GM21381 (cell line): Measurements from ENCODE around the gene TIE1.

ENCODE experiments used
- ATAC-seq: cut with Tn5 transposase; IDR thresholded peaks from one replicate; pipeline ENCODE4 v1.9.1; 2021; ENCODE audit warnings: mild to moderate bottlenecking, moderate library complexity; ENCODE audit not compliant: unreplicated experiment

The TIE1 gene

GRCh38 chr1:43311521-43311920 lies 10.7 kb downstream of the TIE1 start:
- no peak for ATAC-seq

DNA sequence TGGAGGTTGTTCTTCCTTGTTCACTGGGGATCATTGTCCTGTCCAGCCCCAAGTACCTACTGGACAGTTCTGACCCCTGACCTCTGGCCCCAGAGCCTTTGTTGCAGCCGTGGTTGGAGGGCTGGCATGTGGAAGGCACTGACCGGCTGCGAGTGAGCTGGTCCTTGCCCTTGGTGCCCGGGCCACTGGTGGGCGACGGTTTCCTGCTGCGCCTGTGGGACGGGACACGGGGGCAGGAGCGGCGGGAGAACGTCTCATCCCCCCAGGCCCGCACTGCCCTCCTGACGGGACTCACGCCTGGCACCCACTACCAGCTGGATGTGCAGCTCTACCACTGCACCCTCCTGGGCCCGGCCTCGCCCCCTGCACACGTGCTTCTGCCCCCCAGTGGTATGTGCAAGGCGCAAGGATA lies 11.4 kb downstream of the TIE1 start:
- ATAC-seq = no peak

- no peak for ATAC-seq
Measured at GRCh38 chr1:43312663-43313515, 12.1 kb downstream of the TIE1 start.

DNA sequence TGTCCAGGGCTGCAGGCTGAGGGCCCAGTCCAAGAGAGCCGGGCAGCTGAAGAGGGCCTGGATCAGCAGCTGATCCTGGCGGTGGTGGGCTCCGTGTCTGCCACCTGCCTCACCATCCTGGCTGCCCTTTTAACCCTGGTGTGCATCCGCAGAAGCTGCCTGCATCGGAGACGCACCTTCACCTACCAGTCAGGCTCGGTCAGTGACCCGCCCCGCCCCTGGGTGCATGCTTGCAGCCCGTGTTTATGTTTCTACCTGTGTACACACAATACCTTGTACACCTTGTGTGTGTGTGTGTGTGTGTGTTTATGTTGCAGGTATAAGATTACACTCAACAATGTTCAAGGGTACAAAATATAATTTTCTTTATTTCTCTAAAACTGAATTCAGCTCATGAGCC lies 13.0 kb downstream of the TIE1 start:
- no peak for ATAC-seq

DNA sequence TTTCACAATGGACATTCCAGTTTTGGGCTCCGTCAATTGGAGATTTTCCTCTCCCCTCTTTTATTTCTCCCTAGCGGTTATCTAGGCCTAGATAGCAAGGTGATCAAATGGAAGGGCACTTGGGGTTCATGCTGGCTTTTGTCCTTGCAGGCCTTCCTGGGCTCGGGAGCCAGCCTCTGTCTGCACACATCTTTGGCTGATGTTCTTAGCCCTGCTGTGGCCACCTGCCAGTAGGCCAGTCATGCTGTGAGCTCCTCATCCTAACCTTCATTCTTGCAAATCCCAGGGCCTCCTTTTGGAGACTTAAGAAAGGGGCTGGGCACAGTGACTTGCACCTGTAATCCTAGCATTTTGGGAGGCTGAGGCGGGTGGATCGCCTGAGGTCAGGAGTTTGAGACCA lies 13.5 kb downstream of the TIE1 start:
- no peak for ATAC-seq

DNA sequence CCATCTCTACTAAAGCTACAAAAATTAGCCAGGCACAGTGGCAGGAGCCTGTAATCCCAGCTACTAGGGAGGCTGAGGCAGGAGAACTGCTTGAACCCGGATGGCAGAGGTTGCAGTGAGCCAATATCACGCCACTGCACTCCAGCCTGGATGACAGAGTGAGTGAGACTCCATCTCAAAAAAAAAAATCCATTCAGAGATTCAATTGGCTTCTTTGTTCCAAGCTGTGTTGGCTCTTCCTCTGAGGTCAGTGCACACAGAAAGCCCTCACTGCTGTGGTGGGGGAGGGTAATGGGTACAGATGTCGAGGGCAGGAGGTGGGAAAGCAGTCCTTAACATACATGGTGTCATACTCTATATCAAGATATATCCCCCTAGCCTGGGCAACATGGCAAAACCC lies 14.7 kb downstream of the TIE1 start:
- ATAC-seq = no peak

DNA sequence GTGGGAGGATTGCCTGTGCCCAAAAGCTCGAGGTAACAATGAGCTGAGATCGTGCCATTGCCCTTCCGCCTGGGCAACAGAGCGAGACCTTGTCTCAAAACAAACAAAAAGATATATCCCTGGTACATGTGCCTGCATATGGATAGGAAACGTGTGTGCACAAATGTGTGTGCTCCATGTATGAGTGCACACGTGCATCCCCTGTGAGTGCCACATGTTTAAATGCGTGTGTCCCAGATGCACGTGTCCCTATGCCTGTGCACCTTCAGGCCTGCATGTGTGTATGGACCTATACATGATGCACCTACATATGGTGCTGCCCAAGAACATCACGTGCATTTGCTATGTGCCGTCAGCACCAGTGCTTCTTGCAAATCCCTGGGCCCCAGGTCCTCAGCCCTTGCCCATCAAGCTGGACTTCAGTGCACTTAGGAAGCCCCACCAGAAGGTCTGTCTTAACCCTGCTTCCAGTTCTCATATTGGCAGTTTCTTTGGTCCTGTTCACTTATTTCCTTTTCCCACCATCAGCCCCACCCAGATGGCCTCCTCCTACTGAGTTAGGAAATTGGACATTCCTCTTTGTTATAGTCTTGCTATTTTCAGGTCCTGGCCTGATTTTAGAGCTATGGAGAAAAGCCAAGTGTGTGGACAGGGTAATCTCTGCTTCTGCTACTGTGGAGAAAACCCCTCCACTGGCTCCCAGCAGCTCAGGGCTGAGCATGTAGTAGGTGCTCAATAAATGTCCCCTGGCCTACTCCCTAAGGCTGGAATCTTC lies 15.4 kb downstream of the TIE1 start:
- ATAC-seq = no peak

DNA sequence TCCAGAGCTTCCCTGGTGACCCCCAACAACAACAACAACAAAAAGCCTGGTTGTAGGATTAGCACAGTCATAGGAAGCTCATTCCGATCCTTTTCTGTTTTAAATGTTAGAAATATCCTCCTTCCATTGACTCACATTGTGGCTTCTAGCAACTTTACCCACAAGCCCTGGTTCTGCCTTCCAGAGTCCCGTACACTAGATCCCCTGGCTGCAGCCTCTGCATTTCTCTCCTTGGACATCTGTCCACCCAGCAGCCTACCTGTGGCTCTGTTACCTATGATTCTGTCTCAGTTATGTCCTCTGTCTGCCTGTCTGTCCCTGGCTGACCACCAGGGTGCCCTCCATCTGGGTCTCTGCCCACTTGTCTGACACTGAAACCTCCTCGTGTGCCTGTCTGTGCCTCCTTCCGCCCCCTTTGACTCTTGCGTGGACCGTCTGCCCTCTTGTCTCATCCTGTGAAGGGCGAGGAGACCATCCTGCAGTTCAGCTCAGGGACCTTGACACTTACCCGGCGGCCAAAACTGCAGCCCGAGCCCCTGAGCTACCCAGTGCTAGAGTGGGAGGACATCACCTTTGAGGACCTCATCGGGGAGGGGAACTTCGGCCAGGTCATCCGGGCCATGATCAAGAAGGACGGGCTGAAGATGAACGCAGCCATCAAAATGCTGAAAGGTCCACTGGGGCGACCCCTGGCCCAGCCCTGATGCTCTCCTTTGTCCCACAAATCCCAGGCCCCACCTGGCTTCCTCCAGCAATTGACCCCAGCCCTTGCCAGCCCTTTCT lies 16.1 kb downstream of the TIE1 start:
- no peak for ATAC-seq

- ATAC-seq = no peak
Measured at GRCh38 chr1:43317817-43318471, 17.2 kb downstream of the TIE1 start.

- no peak for ATAC-seq
Measured at GRCh38 chr1:43318831-43319230, 18.0 kb downstream of the TIE1 start.

DNA sequence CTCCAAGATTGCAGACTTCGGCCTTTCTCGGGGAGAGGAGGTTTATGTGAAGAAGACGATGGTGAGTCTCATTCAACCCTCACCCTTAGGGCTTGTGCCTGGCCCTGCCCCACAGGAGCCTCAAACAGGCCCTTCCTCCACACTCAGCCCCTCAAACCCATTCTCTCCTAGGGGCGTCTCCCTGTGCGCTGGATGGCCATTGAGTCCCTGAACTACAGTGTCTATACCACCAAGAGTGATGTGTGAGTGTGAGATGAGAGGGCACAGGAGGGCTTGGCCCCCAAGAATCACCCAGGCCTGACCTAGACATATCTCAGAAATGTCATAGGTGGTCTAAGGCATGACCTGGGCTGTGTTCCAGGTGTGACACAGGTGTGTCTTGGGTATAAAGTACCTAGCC lies 18.5 kb downstream of the TIE1 start:
- no peak for ATAC-seq

DNA sequence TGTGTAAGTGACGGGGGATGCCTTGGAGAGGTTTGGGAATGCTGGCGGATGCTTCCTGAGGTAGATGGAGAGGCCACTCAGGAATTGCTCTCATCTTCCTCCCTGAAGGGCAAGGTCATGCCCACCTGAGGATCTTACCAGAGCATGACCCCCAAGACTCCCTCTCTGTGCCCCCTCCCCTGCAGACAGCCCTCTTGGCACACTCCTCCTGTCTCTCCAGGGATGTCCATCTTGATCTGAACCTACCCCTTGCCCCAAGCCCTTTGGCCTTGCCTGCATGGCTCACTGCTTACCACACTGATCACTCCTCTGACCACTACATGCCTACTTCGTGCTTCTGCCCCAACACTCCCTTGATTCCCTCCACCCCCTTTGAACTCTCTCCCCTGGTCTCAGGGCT lies 19.0 kb downstream of the TIE1 start:
- ATAC-seq = no peak

DNA sequence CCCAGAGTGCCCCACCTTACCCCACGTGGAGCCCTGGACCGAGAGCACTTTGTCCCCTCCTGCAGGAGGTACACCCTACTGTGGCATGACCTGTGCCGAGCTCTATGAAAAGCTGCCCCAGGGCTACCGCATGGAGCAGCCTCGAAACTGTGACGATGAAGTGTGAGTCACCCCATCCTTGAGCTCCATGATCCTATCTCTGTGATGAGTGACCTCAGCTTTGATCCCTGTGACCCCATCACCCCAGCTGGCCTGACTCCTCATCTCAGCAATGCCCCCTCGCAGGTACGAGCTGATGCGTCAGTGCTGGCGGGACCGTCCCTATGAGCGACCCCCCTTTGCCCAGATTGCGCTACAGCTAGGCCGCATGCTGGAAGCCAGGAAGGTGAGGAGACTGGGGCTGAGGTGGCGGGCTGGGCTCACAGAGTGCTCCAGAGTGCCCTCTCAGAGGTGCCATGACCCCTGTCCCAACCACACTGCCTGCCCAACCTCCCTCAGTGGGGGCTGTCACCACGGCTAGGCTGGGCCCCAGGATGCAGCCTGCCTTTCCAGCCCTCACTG lies 20.6 kb downstream of the TIE1 start:
- ATAC-seq = no peak

GRCh38 chr1:43322506-43322905 lies 21.7 kb downstream of the TIE1 start:
- ATAC-seq = no peak

GRCh38 chr1:43324810-43325209 lies 24.0 kb downstream of the TIE1 start:
- no peak for ATAC-seq

GRCh38 chr1:43325381-43325780 lies 24.6 kb downstream of the TIE1 start:
- ATAC-seq = no peak

DNA sequence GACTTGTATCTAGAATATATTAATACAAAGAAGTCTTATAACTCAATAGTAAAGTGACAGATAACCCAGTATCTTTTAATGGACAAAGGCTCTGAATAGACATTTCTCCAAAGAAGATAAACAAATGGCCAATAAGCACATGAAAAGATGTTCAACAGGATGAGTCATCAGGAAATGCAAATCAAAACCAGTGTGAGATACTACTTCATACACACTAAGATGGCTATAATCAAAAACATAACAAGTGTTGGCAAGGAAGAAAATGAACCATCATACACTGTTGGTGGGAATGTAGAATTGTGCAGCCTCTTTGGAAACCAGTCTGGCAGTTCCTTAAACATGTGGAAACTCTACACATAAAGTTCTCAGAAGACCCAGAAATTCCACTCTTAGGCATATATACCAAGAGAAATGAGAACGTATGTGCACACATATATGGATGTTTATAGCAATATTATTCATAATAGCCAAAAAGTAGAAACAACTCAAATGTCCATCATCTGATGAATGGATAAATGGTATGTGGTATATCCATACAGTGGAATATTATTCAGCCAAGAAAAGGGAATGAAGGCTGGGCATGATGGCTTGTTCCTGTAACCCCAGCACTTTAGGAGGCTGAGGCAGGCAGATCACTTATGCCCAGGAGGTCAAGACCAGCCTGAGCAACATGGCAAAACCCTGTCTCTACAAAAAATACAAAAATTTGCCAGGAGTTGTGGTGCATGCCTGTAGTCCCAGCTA lies 26.9 kb downstream of the TIE1 start:
- no peak for ATAC-seq

DNA sequence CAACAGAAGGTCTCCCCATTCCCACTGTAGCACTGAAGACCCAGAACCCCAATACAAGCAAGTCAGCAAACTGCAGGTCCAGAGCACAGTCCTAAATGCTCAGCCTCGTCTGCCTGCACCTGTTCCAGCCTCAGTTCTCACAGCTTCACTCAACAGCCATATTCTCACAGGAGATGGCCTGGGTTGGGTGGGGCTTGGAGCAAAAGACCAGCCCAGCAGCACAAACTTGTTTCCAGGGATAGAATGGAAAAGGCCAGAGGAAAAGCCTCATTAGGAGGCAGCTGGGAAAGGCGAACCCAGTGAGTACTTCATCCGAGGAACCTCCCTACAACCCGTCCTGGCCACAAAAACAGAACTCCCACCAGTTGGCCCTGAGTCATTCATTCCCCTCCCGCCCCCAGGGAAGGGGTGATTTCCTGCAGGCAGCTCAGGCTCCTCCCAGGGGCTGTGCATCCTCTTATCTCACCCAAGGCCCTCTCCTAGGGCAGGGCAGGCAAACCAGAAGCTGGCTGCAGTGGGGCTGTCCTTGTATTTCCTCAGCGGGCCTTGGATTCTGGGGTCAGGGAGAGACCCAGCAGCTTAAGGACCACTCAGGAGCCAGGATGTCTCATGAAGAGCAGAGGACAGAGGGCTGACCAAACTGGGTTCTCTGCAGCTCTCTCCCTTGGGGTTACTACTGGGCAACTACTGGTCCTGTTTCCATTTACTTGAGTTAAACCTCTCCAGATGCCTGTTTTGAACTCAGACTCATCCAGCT lies 29.4 kb downstream of the TIE1 start:
- ATAC-seq = no peak

GRCh38 chr1:43331688-43332087 lies 30.9 kb downstream of the TIE1 start:
- ATAC-seq = no peak
